ENCODE measurements around the gene ZBTB8OS. TPM values are rescaled to one million over a fixed set of nuclear protein-coding genes. Genes with fewer than 3 reads are reported as not detected.

Gene ZBTB8OS
- polyA plus RNA-seq, 1 donor from 2014 or later: 96.7 TPM

DNA sequence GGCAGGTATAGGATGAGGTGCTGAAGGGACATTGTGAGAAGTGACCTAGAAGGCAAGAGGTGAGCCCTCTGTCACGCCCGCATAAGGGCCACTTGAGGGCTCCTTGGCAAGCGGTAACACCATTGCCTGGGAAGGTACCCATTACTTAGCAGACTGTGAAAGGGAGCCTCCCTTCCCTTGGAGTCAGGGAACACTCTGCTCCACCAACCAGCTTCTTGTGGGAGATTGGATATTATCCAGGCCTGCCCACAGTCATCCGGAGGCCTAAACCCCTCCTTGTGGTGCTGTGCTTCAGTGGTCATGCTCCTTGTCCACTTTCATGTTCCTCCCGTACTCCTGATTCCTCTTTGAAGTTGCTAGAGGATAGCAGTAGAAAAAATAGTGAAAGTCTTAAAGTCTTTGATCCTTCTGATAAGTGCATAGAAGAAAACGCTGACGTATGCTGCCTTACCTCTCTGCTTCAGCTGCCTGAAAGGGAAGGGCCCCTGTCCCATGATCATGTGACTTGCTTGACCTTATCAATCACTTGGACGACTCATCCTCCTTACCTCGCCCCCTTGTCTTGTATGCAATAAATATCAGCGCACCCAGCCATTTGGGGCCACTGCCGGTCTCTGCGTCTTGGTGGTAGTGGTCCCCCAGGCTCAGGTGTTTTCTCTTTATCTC lies 16.7 kb upstream of the ZBTB8OS start:
- no peak overlapping the region for H3K9ac ChIP-seq (ENCODE audit: low read length)
- H4K20me1 ChIP-seq (ENCODE audit: insufficient read depth): no peaks in the 10 kb centered on the region
- H3K9me3 ChIP-seq (ENCODE audit: low read length): no peaks in the 10 kb centered on the region
- H2AFZ ChIP-seq (ENCODE audit: low read depth, low read length): no peak overlapping the region
- H3K27ac ChIP-seq (ENCODE audit: low read length): no peak overlapping the region
- no peaks in the 10 kb centered on the region for H3K27me3 ChIP-seq (ENCODE audit: insufficient read depth, low read depth, low read length)
- H3K36me3 ChIP-seq (ENCODE audit: insufficient read depth, low read length): peaks cover 5% of the 10 kb centered on the region
- no peak overlapping the region for H3K4me2 ChIP-seq (ENCODE audit: low read length)
- TF ChIP-seq TAF1 (IDR thresholded peaks at IDR 0.05; ENCODE audit: low read depth) (no peak), SMC3 (conservative IDR thresholded peaks at IDR 0.05; ENCODE audit: poor library complexity) (no peak), POLR2AphosphoS5 (IDR thresholded peaks at IDR 0.05) (no peak), EP300 (conservative IDR thresholded peaks at IDR 0.05; ENCODE audit: poor library complexity, severe bottlenecking) (no peak), MXI1 (conservative IDR thresholded peaks at IDR 0.05; ENCODE audit: poor library complexity, severe bottlenecking) (no peak), RAD21 (conservative IDR thresholded peaks at IDR 0.05) (no peak), EZH2 (IDR thresholded peaks at IDR 0.05; ENCODE audit: borderline replicate concordance, insufficient read depth, low read length, poor library complexity, severe bottlenecking) (no peak)
- TF ChIP-seq, protein P1, sequence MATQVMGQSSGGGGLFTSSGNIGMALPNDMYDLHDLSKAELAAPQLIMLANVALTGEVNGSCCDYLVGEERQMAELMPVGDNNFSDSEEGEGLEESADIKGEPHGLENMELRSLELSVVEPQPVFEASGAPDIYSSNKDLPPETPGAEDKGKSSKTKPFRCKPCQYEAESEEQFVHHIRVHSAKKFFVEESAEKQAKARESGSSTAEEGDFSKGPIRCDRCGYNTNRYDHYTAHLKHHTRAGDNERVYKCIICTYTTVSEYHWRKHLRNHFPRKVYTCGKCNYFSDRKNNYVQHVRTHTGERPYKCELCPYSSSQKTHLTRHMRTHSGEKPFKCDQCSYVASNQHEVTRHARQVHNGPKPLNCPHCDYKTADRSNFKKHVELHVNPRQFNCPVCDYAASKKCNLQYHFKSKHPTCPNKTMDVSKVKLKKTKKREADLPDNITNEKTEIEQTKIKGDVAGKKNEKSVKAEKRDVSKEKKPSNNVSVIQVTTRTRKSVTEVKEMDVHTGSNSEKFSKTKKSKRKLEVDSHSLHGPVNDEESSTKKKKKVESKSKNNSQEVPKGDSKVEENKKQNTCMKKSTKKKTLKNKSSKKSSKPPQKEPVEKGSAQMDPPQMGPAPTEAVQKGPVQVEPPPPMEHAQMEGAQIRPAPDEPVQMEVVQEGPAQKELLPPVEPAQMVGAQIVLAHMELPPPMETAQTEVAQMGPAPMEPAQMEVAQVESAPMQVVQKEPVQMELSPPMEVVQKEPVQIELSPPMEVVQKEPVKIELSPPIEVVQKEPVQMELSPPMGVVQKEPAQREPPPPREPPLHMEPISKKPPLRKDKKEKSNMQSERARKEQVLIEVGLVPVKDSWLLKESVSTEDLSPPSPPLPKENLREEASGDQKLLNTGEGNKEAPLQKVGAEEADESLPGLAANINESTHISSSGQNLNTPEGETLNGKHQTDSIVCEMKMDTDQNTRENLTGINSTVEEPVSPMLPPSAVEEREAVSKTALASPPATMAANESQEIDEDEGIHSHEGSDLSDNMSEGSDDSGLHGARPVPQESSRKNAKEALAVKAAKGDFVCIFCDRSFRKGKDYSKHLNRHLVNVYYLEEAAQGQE (IDR thresholded peaks at IDR 0.05; ENCODE audit: borderline replicate concordance): no peak
- TF ChIP-seq, protein P2, sequence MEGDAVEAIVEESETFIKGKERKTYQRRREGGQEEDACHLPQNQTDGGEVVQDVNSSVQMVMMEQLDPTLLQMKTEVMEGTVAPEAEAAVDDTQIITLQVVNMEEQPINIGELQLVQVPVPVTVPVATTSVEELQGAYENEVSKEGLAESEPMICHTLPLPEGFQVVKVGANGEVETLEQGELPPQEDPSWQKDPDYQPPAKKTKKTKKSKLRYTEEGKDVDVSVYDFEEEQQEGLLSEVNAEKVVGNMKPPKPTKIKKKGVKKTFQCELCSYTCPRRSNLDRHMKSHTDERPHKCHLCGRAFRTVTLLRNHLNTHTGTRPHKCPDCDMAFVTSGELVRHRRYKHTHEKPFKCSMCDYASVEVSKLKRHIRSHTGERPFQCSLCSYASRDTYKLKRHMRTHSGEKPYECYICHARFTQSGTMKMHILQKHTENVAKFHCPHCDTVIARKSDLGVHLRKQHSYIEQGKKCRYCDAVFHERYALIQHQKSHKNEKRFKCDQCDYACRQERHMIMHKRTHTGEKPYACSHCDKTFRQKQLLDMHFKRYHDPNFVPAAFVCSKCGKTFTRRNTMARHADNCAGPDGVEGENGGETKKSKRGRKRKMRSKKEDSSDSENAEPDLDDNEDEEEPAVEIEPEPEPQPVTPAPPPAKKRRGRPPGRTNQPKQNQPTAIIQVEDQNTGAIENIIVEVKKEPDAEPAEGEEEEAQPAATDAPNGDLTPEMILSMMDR (IDR thresholded peaks at IDR 0.05; ENCODE audit: poor library complexity, severe bottlenecking): no peak
- H3F3A ChIP-seq (ENCODE audit: insufficient read depth, low read length, poor library complexity, severe bottlenecking): no peaks in the 10 kb centered on the region
- H3K79me2 ChIP-seq (replicated peaks; ENCODE audit: insufficient read depth, low read length): peaks cover 3% of the 10 kb centered on the region
- H3K9me2 ChIP-seq (ENCODE audit: insufficient read depth, low read length): no peaks in the 10 kb centered on the region
- no peak overlapping the region for H3K4me3 ChIP-seq (ENCODE audit: low read length)

DNA sequence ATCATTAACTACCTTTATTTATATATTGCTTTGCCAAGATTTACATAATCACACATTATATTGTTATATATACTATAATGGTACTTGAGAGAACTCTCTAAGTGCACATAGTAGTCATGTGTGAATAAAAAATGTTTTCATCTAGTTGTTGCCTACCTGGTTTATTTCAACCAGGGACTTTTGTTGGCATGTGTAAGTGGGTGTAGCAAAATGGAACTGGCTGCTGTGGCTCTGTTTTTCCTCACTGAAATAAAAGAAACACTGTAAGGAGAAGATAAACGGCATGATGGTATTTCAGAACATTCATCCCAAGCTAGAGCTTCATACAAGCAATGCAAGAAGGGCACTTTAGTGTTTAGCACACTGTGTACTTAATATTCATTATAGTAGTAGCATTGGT lies 15.6 kb upstream of the ZBTB8OS start:
- Histone ChIP-seq H3K4me2 (ENCODE audit: low read length) (no peak overlapping the region), H3K27me3 (ENCODE audit: insufficient read depth, low read depth, low read length) (no peaks in the 10 kb centered on the region), H4K20me1 (ENCODE audit: insufficient read depth) (no peaks in the 10 kb centered on the region), H2AFZ (ENCODE audit: low read depth, low read length) (no peak overlapping the region), H3K4me3 (ENCODE audit: low read length) (no peak overlapping the region), H3K79me2 (replicated peaks; ENCODE audit: insufficient read depth, low read length) (peaks cover 3% of the 10 kb centered on the region), H3K9ac (ENCODE audit: low read length) (no peak overlapping the region), H3K9me3 (ENCODE audit: low read length) (no peaks in the 10 kb centered on the region), H3K36me3 (ENCODE audit: insufficient read depth, low read length) (peaks cover 5% of the 10 kb centered on the region), H3K9me2 (ENCODE audit: insufficient read depth, low read length) (no peaks in the 10 kb centered on the region), H3K27ac (ENCODE audit: low read length) (no peak overlapping the region), H3F3A (ENCODE audit: insufficient read depth, low read length, poor library complexity, severe bottlenecking) (no peaks in the 10 kb centered on the region)
- TF ChIP-seq, protein P2 (IDR thresholded peaks at IDR 0.05; ENCODE audit: poor library complexity, severe bottlenecking): no peak
- no peak for TF ChIP-seq SMC3 (conservative IDR thresholded peaks at IDR 0.05; ENCODE audit: poor library complexity)
- TF ChIP-seq TAF1 (IDR thresholded peaks at IDR 0.05; ENCODE audit: low read depth): no peak
- TF ChIP-seq, protein P1 (IDR thresholded peaks at IDR 0.05; ENCODE audit: borderline replicate concordance): no peak
- TF ChIP-seq POLR2AphosphoS5 (IDR thresholded peaks at IDR 0.05): no peak
- TF ChIP-seq EZH2 (IDR thresholded peaks at IDR 0.05; ENCODE audit: borderline replicate concordance, insufficient read depth, low read length, poor library complexity, severe bottlenecking): no peak
- no peak for TF ChIP-seq MXI1 (conservative IDR thresholded peaks at IDR 0.05; ENCODE audit: poor library complexity, severe bottlenecking)
- TF ChIP-seq RAD21 (conservative IDR thresholded peaks at IDR 0.05): no peak
- TF ChIP-seq EP300 (conservative IDR thresholded peaks at IDR 0.05; ENCODE audit: poor library complexity, severe bottlenecking): no peak

All from neural cell (in vitro differentiated cells).